HL-60 (cell line): ENCODE results near the gene TTC33.

Experiments used
- DNase-seq, 2 experiments: peaks; one replicate each; pipeline ENCODE4 v3.0.0-alpha.2; 2010 to 2020; ENCODE audit warnings: low read depth in 1 of 2, low spot score in 1 of 2
- H3K27ac ChIP-seq: fragments of 250-450 bp; sonication (Bioruptor Pico); replicated peaks from 2 replicates; pipeline ENCODE4 v1.5.1; 2020; ENCODE audit warnings: mild to moderate bottlenecking, moderate library complexity
- H3K27me3 ChIP-seq: fragments of 250-450 bp; sonication (Bioruptor Pico); 2 replicates; pipeline ENCODE4 v1.5.1; 2021; ENCODE audit warnings: mild to moderate bottlenecking, moderate library complexity; ENCODE audit not compliant: insufficient read depth, poor library complexity, severe bottlenecking
- H3K4me3 ChIP-seq: replicated peaks from 2 replicates; pipeline ENCODE4 v1.5.1; 2011; ENCODE audit warnings: mild to moderate bottlenecking, control low read depth, low read length; ENCODE audit not compliant: insufficient read depth
- GABPA ChIP-seq: IDR thresholded peaks from 2 replicates; pipeline ENCODE4 v1.6.1; 2012; ENCODE audit warnings: low read depth
- POLR2AphosphoS5 ChIP-seq: IDR thresholded peaks from 2 replicates; pipeline ENCODE4 v1.6.1; 2012; ENCODE audit warnings: low read depth
- SPI1 ChIP-seq: IDR thresholded peaks from 2 replicates; pipeline ENCODE4 v1.6.1; 2012; ENCODE audit warnings: low read depth, mild to moderate bottlenecking, borderline replicate concordance
- TF ChIP-seq, protein P1 (sequence below): IDR thresholded peaks from one replicate; pipeline ENCODE4 v1.5.1; 2011; ENCODE audit warnings: low read length, control low read depth, inconsistent platforms; ENCODE audit not compliant: insufficient read depth
- TF ChIP-seq, protein P2 (sequence below): IDR thresholded peaks from 2 replicates; pipeline ENCODE4 v1.6.1; 2012; ENCODE audit warnings: low read depth; ENCODE audit not compliant: insufficient replicate concordance

The TTC33 gene

DNA sequence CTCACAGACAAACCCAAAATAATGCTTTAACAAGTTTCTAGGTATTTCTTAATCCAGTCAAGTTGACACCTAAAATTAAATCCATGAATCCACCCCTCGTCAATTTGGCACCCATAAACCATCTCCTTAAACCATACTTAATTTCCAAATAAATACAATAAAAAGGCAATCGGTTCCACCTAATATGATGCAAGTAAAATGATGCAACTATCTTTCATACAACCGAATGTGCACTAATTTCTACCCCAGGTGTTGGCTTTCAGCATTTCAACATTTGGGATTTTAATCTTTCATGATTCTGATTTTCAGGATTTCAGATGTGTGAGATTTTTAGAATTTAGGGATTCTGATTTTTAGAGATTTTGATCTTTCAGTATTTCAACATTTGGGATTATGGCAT lies 25.1 kb upstream of the TTC33 start:
- TF ChIP-seq GABPA (no peak), POLR2AphosphoS5 (no peak), SPI1 (no peak)
- TF ChIP-seq, protein P1, sequence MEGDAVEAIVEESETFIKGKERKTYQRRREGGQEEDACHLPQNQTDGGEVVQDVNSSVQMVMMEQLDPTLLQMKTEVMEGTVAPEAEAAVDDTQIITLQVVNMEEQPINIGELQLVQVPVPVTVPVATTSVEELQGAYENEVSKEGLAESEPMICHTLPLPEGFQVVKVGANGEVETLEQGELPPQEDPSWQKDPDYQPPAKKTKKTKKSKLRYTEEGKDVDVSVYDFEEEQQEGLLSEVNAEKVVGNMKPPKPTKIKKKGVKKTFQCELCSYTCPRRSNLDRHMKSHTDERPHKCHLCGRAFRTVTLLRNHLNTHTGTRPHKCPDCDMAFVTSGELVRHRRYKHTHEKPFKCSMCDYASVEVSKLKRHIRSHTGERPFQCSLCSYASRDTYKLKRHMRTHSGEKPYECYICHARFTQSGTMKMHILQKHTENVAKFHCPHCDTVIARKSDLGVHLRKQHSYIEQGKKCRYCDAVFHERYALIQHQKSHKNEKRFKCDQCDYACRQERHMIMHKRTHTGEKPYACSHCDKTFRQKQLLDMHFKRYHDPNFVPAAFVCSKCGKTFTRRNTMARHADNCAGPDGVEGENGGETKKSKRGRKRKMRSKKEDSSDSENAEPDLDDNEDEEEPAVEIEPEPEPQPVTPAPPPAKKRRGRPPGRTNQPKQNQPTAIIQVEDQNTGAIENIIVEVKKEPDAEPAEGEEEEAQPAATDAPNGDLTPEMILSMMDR: no peak
- TF ChIP-seq, protein P2, sequence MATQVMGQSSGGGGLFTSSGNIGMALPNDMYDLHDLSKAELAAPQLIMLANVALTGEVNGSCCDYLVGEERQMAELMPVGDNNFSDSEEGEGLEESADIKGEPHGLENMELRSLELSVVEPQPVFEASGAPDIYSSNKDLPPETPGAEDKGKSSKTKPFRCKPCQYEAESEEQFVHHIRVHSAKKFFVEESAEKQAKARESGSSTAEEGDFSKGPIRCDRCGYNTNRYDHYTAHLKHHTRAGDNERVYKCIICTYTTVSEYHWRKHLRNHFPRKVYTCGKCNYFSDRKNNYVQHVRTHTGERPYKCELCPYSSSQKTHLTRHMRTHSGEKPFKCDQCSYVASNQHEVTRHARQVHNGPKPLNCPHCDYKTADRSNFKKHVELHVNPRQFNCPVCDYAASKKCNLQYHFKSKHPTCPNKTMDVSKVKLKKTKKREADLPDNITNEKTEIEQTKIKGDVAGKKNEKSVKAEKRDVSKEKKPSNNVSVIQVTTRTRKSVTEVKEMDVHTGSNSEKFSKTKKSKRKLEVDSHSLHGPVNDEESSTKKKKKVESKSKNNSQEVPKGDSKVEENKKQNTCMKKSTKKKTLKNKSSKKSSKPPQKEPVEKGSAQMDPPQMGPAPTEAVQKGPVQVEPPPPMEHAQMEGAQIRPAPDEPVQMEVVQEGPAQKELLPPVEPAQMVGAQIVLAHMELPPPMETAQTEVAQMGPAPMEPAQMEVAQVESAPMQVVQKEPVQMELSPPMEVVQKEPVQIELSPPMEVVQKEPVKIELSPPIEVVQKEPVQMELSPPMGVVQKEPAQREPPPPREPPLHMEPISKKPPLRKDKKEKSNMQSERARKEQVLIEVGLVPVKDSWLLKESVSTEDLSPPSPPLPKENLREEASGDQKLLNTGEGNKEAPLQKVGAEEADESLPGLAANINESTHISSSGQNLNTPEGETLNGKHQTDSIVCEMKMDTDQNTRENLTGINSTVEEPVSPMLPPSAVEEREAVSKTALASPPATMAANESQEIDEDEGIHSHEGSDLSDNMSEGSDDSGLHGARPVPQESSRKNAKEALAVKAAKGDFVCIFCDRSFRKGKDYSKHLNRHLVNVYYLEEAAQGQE: no peak
- Histone ChIP-seq H3K4me3 (no peak overlapping the region), H3K27me3 (no peaks in the 10 kb centered on the region), H3K27ac (no peak overlapping the region)
- DNase-seq: no peak

DNA sequence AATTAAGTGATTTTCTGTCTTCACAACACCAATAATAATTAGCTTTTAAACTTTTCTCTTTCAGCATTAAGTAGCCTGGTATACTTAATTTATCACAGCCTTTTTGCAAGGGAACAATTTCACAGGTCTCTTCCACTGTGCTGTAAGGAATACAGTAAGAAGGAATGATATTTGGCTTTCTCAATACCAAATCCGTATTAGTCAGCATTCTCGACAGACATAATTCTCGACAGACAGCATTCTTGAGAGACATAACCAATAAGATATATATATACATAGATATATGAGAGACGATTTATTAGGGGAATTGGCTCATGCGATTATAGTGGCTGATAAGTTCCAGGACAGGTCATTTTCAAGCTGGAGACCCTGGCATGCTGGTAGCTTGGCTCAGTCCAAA lies 24.4 kb upstream of the TTC33 start:
- H3K27me3 ChIP-seq: no peaks in the 10 kb centered on the region
- DNase-seq: no peak
- TF ChIP-seq POLR2AphosphoS5 (no peak), GABPA (no peak), SPI1 (no peak)
- TF ChIP-seq, protein P1: no peak
- TF ChIP-seq, protein P2: no peak
- H3K27ac ChIP-seq: no peak overlapping the region
- no peak overlapping the region for H3K4me3 ChIP-seq

DNA sequence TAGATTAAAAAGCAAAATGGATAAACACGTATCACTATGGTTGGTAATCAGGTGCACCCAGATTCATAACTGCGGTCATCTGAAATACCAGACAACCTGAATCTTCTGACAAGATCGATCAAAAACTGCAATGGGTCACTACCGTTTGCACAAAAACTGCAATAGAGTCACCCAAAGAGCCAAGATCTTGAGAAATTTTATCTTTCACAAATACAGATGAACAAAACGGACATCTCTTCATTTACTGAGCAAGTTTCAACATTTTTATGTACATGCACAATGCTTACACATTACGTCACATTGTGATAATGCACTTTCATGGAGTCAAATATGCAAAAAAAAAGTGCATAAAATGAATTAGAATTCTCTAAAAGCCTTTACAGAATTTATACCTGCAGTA lies 23.8 kb upstream of the TTC33 start:
- no peak for DNase-seq
- H3K27me3 ChIP-seq: no peaks in the 10 kb centered on the region
- no peak overlapping the region for H3K4me3 ChIP-seq
- TF ChIP-seq, protein P1: no peak
- TF ChIP-seq, protein P2: no peak
- TF ChIP-seq POLR2AphosphoS5 (no peak), GABPA (no peak), SPI1 (no peak)
- H3K27ac ChIP-seq: no peak overlapping the region
